Right lobe of liver (tissue), 4 donors: ENCODE results near the gene ELMOD2.

Source experiments
- CTCF ChIP-seq, 4 donors: fragments of 200-600 bp in 3 of 4; fragments of 450-650 bp in 1 of 4; IDR thresholded peaks; one replicate each; pipeline versions ENCODE4 v1.5.1 to v1.8.0; 2016 to 2022; ENCODE audit warnings: antibody characterized with exemption in 4 of 4, mild to moderate bottlenecking in 2 of 4
- POLR2A ChIP-seq: fragments of 450-650 bp; IDR thresholded peaks from one replicate; pipeline ENCODE4 v1.6.1; 2017; ENCODE audit warnings: antibody characterized with exemption, mild to moderate bottlenecking
- donor health status: DM: no; HTN: no; CAD: no.
- donor health status: DM: no; HTN: no; CAD: no.
- donor health status: DM: no; HTN: yes; CAD: no.

DNA sequence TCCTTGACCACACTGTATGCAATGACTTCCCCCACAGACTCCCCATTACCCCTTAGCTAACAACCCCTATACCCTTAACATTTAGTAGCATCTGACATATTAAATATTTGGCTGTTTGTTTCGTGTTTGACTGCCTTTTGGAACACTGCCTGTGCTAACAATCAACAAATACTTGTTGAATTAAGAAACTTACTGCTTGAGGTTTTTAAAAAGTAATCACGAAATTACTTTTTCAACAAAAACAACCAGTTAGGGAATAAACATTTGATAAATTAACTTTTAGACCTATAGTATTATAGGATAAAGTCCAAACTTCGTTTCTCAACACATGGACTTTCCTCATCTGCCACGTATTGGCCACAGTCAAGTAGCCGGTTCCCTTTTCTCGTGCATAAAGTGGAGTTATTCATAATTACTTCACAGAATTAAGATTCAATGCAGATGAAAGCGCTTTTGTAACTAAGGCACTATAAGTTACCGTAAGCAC, 555 bp upstream of the ELMOD2 start:
- TF ChIP-seq CTCF (IDR thresholded peaks at IDR 0.05), result no peak
- TF ChIP-seq POLR2A, result no peak
